RCC 7860 (cell line): ENCODE results near the gene TP53BP2.
A peak's percentile ranks its signal among the peaks of the same experiment; 100 is the strongest.

ENCODE experiments used
- DNase-seq: peaks from one replicate; pipeline ENCODE4 v3.0.0-alpha.2; 2015; ENCODE audit warnings: low spot score
- FAIRE-seq: peaks from 2 replicates; lab custom pipeline; 2012; peaks lifted over from hg19 to GRCh38; lab: Jason Lieb, UNC

Gene TP53BP2

DNA sequence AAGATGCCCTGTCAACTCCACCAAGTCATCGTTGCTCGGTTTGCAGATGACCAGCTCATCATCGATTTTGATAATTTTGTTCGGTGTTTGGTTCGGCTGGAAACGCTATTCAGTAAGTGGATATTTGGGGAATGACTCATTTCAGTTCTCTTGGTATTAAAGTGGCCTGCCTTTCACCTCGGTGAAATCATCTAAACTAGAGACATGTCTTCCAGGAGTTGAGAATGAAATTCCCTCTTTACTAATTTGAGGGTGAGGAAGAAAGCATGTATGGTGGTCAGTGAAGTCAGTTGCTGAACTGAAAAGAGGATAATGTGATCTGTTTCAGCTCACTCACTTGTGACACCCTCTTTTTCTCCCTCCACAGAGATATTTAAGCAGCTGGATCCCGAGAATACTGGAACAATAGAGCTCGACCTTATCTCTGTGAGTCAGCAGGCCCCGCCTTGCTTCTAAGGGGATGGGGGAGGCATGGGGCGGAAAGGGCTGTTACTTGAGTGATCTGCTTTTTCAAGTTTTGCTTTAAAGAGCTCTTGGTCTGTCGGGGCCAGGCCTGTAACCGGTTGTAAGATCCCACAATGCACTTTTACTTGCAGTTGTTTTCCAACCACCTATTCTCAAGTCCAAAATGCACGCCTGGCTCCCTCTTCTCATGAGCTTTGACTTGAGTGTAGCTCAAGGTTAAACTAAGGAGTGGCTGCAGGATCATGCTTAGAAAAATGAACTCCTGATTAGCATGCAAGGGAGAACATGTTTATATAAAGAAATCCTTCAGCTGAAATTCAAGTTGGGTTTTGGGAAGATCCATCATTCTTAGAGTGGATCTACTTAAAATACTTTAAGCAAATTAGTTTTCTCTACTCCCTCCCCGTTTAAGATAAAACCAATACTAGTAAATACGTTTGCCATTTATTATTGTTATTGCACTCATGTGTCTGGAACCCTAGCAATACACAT lies 73.7 kb downstream of the TP53BP2 start:
- peak; percentile 90 for FAIRE-seq
- peak; percentile 90 for DNase-seq

DNA sequence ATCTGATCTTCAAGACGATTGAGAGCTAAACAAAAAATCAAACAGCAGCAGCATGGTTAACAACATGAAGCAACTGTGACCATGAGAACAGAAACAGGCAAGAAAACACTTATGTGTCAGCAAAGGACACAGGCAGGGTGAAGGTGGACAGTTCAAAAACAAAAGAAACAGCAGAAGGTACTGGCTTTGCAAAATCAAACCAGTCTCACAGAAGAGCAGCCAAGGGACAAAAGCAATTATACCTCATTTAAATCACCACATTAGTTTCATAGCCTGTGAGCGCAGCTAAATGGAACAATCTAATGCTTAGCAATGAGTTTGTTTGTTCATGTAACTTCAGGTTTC lies 74.3 kb downstream of the TP53BP2 start:
- no peak for FAIRE-seq
- DNase-seq = no peak

DNA sequence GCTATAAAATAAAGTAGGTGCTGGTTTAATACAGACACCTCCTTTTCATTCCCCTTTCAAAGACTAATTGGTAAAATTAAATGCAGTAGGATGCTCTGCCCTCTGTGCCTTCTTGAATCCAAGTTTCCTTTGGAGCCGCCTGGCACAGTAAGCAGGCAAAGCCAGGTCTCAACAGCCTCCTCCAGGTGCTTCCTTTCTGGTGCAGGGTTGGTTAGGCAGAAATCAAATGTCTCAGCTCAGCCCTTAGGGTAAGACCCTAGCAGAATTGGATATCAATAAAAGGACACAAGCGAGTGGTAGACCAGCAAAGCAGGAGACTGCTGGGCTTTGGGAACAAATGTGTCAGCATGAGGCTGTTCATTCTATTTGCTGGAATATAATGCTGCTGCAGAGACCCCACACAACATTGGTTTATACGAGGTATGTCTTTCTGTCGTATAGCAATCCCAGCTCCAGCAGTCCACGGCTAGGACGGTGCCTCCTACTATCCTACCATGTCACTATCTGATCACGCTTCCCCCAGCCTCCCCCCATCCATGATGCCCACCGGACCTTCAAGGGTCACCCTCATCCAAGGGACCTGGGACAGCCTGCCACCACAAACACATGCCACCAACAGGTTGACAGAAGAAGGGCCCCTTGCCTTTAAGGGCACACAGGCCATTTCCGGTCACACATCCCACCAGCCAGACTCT lies 75.0 kb downstream of the TP53BP2 start:
- DNase-seq = no peak
- FAIRE-seq = no peak

DNA sequence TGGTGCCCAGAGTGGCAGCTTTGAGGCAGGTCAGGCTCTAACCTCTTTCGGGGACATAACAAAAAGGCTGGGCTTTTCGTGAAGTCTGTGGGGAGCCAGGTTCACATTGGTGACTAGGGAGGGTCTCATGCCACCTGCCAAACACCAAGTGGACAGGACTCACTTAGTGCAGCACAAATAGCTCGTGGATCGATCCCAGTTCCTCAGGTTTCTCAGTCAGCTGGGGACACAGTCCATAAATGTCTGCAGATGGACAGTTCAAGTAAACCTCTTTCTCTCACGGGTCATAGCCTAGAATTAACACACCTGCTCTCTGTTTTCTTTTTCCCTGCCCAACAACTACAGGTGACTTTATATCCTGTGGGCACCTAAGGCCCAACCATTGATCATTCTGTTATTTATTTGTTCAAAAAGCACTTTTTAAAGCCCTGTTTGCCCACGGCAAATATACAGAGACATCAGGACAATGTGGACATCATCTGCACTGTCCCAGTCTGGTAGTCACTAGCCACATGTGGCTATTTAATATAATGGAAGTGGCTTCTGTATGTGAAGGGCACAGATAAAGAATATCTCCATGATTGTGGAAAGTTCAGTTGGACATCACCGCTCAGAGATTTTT lies 79.9 kb downstream of the TP53BP2 start:
- no peak for DNase-seq
- FAIRE-seq = no peak

DNA sequence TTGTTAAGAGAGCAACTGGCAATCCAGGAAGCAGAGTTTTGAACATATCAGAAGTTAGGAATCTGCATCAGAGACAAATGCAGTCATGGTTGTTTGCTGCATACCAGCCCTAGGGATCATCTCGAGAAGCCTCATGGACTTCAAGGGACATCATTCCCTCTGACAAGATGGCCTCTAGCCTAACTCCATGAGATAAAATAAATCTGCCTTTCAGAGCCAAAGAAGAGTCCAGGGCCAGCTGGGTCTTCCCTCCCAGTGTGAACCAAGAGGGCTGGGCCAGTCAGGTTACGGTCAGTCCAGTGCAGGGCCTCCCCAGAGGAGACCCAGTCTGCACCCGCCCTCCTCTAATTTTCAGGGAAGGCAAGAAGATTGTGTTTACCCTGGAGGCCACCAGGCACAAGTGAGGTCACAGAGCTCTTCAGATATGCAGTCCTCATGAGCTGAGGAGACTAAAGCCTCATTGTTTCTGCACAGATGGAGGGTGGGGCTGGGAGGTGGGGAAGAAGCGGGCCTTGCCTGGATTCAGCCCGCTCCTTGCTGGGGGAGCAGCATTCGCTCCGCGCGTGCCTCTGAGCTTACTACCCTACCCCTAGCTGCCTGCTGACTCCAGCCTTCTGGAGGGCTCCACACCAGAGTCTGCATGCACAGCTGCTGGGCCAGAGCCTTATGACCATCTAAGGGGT lies 80.6 kb downstream of the TP53BP2 start:
- DNase-seq = no peak
- FAIRE-seq = no peak

DNA sequence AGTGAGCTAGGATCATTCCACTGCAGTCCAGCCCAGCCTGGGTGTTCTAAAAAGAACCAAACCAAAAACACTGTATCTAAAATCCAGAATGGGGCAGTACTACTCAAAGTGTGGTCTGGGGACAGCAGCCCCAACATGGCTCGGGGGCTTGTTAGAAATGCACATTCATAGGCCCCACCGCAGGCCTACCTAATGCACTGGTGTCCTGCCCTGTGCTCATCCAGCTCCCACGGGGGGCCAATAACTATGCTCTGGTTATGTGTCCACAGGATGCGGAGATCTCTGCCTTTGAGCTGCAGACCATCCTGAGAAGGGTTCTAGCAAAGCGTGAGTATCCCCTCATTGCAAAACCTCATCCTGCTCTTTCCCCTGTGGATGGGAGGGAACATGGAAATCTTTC lies 81.9 kb downstream of the TP53BP2 start:
- no peak for DNase-seq

DNA sequence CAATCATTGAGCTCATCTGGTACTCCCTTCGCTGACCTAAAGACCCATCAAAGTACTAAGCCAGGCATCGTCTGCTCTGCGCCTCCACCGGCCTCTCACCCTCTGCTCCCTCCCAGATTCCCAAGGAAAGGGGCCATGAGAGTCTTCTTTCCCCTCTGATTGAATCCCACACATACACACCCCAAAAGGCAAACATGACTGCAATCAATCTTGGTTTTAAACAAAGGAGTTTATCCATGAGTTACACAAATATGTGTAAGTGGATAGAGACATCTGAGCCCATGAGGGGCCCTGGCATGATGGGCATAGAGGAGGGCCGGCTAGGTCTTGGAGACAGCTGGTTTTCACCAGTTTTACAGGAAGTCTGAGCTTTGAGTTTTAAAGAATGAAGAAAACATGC lies 82.5 kb downstream of the TP53BP2 start:
- DNase-seq = no peak
- no peak for FAIRE-seq

More for the DNA sequence above, 81.9 kb downstream of the TP53BP2 start:
- FAIRE-seq = no peak

DNA sequence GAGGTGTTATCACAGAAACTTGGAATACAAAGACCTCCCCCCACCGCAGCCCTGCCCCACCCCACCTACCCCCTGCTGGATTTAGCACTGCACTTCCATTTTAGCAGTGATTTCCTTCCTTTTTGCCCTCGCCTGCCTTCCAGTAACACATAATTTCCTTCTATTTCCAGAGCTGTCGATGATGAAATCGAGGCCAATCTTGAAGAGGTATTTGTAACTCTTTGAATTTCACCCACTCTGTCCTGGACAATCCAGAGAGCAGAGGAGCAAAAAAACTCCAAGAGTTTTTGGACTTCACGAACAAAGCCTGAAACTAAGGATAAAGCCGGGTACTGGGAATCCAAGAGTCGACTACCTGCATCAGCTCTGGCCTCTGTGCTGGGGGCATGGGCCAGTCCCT lies 84.3 kb downstream of the TP53BP2 start:
- FAIRE-seq (no peak), DNase-seq (no peak)

DNA sequence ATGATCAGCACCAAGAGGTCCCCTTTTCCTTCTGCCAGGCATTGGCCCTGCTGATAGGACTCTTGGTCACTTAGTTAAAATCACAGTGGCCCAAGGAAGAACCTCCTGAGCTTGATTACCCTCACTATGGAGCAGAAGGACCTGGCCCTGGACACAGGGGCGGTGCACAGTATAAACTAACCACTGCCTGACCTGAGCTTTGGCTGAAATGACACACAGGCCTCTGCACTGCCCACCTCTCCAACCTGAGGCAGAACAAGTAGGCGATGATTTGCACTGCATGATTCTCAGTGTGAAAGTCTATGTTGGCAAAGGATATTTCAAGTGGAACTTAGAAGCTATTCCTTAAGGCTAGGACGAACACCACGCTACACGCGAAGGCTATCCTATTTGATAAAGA lies 84.9 kb downstream of the TP53BP2 start:
- no peak for FAIRE-seq
- DNase-seq = no peak

DNA sequence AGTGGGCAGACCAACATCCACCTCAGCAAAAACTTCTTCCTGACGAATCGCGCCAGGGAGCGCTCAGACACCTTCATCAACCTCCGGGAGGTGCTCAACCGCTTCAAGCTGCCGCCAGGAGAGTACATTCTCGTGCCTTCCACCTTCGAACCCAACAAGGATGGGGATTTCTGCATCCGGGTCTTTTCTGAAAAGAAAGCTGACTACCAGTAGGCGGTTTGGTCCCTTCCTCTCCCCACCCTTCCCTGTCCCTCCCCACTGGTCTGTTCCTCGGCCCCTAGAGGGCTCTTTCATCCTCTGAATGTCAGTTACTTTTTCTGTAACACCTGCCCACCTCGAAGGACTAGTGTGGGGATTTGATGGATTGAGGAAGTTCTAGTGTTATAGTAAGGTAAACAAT lies 86.5 kb downstream of the TP53BP2 start:
- no peak for FAIRE-seq
- no peak for DNase-seq

DNA sequence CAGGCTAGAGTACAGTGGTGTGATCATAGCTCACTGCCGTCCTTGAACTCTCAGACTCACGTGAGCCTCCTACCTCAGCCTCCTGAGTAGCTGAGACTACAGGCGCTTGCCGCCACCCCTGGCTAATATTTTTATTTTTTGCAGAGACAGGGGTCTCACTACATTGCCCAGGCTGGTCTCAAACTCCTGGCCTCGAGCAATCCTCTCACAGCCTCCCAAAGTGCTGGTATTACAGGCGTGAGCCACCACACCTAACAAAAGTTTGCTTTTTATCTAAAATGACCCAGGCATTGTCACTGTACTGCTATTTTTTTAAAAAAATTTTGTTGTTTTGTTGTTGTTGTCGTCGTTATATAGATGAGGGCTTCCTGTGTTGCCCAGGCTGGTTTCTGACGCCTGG lies 87.0 kb downstream of the TP53BP2 start:
- DNase-seq = no peak
- no peak for FAIRE-seq

DNA sequence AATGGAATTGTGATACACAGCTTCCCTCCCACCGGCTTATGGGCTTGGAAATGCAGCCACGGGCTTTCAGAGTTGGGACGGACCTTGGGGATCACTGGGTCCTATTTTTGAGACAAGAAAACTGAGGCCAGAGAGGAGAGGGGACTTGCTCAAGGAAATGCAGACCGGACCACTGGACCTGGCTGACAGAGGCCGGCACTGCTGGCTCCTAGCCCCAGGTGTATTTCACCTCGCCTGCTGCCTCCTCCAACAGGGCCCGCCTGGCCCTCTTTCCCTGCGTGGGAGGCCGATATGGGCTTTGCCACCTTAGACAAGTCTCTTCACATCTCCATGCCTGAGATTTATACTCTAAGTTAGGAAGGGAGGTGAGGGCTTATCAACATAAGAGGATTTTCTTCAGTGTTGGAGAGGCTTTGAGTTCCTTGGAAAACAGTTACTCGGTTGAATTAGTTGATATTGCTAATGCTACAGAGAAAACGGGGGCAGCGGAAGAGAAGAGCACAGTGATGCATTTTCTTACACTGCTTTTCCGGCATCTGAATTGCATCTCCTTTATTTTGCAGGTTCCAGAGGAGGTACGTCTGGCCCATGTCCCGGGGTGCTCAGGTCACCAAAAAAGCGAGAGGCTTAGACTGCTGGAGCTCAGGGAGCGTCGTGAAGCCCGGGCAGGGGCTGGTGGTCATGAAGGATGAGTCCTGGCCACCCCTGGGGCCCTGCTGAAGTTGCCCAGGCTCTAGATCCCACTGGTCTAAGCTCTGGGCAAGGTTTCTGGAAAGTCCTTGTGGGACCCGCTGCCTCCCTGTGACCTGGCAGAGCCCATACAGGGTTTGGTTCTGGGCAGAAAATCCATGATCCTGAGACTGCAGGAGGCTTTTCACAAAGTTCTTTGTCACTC lies 88.7 kb downstream of the TP53BP2 start:
- FAIRE-seq = no peak
- DNase-seq = no peak

DNA sequence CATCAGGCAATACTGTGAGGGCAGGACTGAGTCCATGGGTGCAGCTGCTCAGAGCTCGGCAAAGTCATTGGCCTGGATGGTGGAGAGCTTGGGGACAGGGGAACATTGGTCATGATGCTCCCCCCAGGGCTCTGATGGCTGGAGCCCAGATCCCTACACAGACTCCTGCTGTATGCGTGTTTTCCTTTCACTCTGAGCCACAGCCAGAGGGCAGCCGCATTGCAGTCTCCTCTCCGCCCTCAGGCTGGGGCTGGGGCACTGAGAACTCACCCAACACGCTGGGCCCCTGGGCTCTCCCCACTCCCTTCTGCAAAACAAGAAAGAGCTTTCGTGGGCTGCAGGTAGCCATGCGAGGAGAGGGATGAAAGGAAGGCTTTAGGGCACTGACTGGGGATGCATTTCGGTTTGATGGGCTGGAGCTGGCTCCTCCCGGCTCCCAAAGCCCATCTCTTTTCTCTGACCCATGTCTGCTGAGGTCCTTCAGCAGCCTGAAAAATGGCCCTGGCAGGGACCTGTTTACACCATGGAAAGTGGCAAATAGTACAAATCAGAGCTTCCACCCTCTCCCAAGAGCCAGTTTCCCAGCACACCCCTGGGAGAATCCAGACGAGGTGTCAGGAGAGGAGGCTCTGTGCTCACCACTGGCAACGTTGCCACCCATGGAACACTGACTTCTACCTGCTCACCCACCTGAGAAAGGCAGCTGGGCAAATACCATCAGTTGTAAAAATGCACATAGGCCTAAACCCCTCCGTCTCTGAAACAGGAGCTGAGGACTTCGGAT lies 89.6 kb downstream of the TP53BP2 start:
- no peak for DNase-seq
- FAIRE-seq = no peak

DNA sequence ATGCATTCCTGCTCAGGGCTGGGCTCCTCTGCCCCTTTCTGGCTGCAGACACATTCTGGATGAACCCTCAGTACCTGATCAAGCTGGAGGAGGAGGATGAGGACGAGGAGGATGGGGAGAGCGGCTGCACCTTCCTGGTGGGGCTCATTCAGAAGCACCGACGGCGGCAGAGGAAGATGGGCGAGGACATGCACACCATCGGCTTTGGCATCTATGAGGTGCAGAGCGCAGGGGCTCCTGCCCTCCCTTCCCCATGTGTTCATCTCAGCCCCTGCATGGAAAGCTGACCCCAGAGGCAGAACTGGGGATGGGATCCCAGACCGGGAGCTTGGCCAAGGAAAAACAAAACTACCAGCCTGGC lies 90.3 kb downstream of the TP53BP2 start:
- no peak for DNase-seq
- no peak for FAIRE-seq

DNA sequence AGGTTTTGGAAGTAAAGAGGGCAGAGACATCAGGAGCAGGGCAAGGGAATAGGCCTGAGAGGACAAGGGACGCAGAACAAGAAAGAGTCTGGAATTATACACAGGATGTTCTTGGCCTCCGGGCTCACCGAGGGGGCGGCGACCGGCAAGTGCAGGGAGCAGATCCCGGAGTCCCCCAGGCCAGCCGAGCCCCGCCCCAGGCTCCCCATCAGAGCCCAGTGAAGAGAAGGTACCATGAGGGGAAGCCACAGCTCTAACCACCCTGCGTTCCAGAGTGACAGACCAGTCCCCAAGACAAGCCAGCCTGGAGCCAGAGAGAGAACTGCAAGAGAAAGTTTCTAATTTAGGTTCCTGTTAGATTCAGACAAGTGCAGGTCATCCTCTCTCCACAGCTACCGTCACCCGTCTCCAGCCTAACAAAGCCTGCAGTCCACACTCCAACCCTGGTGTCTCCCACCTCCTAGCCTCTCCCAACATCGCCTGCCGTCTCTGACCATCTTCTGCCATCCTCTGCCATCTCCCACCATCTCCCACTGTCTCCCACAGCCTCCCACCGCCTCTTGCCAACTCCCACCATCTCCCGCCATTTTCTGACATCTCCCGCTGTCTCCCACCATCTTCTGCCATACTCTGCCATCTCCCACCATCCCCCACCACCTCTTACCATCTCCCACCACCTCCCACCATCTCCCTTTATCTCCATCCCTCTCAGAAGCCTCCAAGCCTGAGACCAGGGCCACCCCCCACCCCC lies 90.9 kb downstream of the TP53BP2 start:
- DNase-seq = no peak
- no peak for FAIRE-seq

DNA sequence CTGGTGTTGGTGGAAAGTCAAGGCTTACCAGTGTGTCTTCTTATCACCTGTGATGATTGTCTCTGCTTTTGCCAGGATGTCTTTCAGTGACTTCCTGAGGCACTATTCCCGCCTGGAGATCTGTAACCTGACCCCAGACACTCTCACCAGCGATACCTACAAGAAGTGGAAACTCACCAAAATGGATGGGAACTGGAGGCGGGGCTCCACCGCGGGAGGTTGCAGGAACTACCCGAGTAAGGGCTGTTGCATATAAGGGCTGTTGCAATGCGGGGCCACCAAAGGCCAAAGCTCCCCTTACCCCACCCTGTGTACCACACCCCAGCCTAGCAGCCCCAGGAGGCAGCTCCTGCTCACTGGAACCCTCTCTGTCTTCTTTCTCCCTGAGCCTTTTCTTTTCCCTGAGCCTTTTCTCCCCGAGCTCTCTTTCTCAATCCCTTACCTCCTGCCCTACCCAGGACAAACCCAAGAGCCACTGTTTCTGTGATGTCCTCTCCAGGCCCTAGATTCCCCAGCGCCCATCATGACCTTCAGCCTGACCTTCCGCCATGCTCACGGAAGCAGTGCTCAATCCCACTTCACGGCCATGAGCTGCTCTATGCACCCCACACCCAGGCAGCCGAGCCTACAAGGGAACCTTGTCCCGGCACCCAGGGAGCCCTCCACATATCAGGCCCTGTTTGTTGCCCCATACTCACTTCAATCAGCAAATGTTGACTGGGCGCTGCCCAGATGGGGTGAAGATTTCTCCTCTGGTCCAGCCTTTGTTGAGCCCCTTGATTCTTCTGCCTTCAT lies 92.8 kb downstream of the TP53BP2 start:
- FAIRE-seq = no peak

DNA sequence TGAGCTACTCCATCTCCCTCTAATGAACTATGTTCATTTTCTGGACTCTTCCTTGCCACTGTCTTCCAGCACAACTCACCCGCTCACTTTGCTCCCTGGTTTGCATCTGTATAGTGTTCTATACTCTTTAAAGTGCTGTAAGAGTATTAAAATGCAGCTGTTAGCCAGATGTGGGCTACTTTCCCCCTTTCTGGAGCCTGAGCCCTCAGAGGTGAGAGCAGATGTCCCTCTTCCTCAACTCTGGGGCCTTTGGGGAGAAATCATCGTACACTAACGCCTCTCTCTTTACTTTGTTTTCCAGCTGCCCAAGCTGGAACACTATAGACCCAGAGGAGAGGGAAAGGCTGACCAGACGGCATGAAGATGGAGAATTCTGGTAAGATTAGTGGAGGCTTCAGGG lies 94.1 kb downstream of the TP53BP2 start:
- no peak for FAIRE-seq
- no peak for DNase-seq

More for the DNA sequence above, 92.8 kb downstream of the TP53BP2 start:
- no peak for DNase-seq
